ENCODE results near the gene LEAP2. TPM values are rescaled to one million over a fixed set of nuclear protein-coding genes. Genes with fewer than 3 reads are reported as not detected.

LEAP2 gene
- total and polyA plus RNA-seq, 2 donors (not counting 1 experiment from before 2014, with no cell fraction given): 2.2 to 5.4 TPM

GRCh38 chr5:132825834-132826391, 47.6 kb upstream of the LEAP2 start:
- Histone ChIP-seq H3K4me3 (ENCODE audit: control extremely low read depth in 1 of 5, extremely low read depth in 1 of 5, insufficient read depth in 1 of 5, low read depth in 2 of 5, low read length in 4 of 5) (peak overlapping the region in 3 of 5 experiments; percentile 11 to 51 (median 39)), H3K79me2 (ENCODE audit: control insufficient read depth, insufficient read depth, low read length) (no peaks in the 10 kb centered on the region), H3K9me3 (ENCODE audit: control extremely low read depth in 1 of 3, control insufficient read depth in 2 of 3, insufficient read depth in 1 of 3, low read length in 2 of 3) (peaks cover 0 to 4% (median 0%) of the 10 kb centered on the region in 3 donors), H2AFZ (ENCODE audit: insufficient read depth, low read depth, low read length, poor library complexity, severe bottlenecking) (peak overlapping the region; percentile 64), H3K27ac (ENCODE audit: low read length in 2 of 2) (no peak overlapping the region), H4K20me1 (ENCODE audit: control insufficient read depth, insufficient read depth, low read length, poor library complexity, severe bottlenecking) (no peaks in the 10 kb centered on the region), H3K36me3 (replicated peaks in 1 of 2; ENCODE audit: control extremely low read depth in 1 of 2, control insufficient read depth in 1 of 2, extremely low read depth in 1 of 2, insufficient read depth in 2 of 2, low read length in 1 of 2) (no peaks in the 10 kb centered on the region), H3K27me3 (replicated peaks in 1 of 4; ENCODE audit: control extremely low read depth in 1 of 4, control insufficient read depth in 3 of 4, insufficient read depth in 4 of 4, low read length in 3 of 4) (peaks cover 0 to 82% (median 46%) of the 10 kb centered on the region in 4 experiments), H3K4me1 (ENCODE audit: control insufficient read depth in 2 of 2, insufficient read depth in 2 of 2, low read length in 2 of 2) (peaks cover 29 to 42% of the 10 kb centered on the region in 2 donors), H3K4me2 (replicated peaks; ENCODE audit: low read depth, low read length, poor library complexity, severe bottlenecking) (peak overlapping the region; percentile 83), H3K9ac (ENCODE audit: low read length) (peak overlapping the region; percentile 47)
- CTCF ChIA-PET: interaction anchor here (1.2 to 1.9 kb wide), 3 partner anchors 30 to 325 kb away, joined by 3 to 5 read pairs (median 4); no protein-coding TSS in a partner anchor
- POLR2A ChIA-PET: no interaction called here
- TF ChIP-seq EZH2 (IDR thresholded peaks at IDR 0.05; ENCODE audit: borderline replicate concordance, insufficient read depth, low read depth, low read length, poor library complexity, severe bottlenecking): no peak
- TF ChIP-seq CTCF (IDR thresholded peaks at IDR 0.05): no peak
- DNase-seq (peak; percentile 49), ATAC-seq (ENCODE audit: low read depth) (peak; percentile 20)
- intact Hi-C loops (cut with micrococcal nuclease): no loop called here
- Mint-ChIP-seq H3K27me3 (peaks cover 33% of the 10 kb centered on the region), H3K4me3 (peak overlapping the region; percentile 54), H3K27ac (no peak overlapping the region), H3K9me3 (ENCODE audit: insufficient read depth) (no peaks in the 10 kb centered on the region), H3K4me1 (peaks cover 16% of the 10 kb centered on the region)
- WGBS (ENCODE audit: insufficient coverage): 13% methylated on average over 39 of the region's 43 CpGs

GRCh38 chr5:132826424-132827082, 46.9 kb upstream of the LEAP2 start:
- peak overlapping the region; percentile 54 for H3K4me3 Mint-ChIP-seq
- ChIA-PET POLR2A (no interaction called here), CTCF (interaction anchor here (1.3 to 5.4 kb wide), 3 partner anchors 31 to 326 kb away, joined by 3 to 75 read pairs (median 5); no protein-coding TSS in a partner anchor)
- no peaks in the 10 kb centered on the region for H3K36me3 ChIP-seq (replicated peaks in 1 of 2; ENCODE audit: control extremely low read depth in 1 of 2, control insufficient read depth in 1 of 2, extremely low read depth in 1 of 2, insufficient read depth in 2 of 2, low read length in 1 of 2)
- peaks cover 0 to 7% (median 0%) of the 10 kb centered on the region in 3 donors for H3K9me3 ChIP-seq (ENCODE audit: control extremely low read depth in 1 of 3, control insufficient read depth in 2 of 3, insufficient read depth in 1 of 3, low read length in 2 of 3)
- no peak overlapping the region for H3K9ac ChIP-seq (ENCODE audit: low read length)
- H3K4me3 ChIP-seq (ENCODE audit: control extremely low read depth in 1 of 5, extremely low read depth in 1 of 5, insufficient read depth in 1 of 5, low read depth in 2 of 5, low read length in 4 of 5): no peak overlapping the region
- H2AFZ ChIP-seq (ENCODE audit: insufficient read depth, low read depth, low read length, poor library complexity, severe bottlenecking): no peak overlapping the region
- no peaks in the 10 kb centered on the region for H3K9me3 Mint-ChIP-seq (ENCODE audit: insufficient read depth)
- no peaks in the 10 kb centered on the region for H4K20me1 ChIP-seq (ENCODE audit: control insufficient read depth, insufficient read depth, low read length, poor library complexity, severe bottlenecking)
- peaks cover 0 to 83% (median 49%) of the 10 kb centered on the region in 4 experiments for H3K27me3 ChIP-seq (replicated peaks in 1 of 4; ENCODE audit: control extremely low read depth in 1 of 4, control insufficient read depth in 3 of 4, insufficient read depth in 4 of 4, low read length in 3 of 4)
- intact Hi-C loops (cut with micrococcal nuclease): no loop called here
- no peak overlapping the region for H3K27ac ChIP-seq (ENCODE audit: low read length in 2 of 2)
- no peak overlapping the region for H3K27ac Mint-ChIP-seq
- H3K4me1 Mint-ChIP-seq: peaks cover 20% of the 10 kb centered on the region
- H3K79me2 ChIP-seq (ENCODE audit: control insufficient read depth, insufficient read depth, low read length): no peaks in the 10 kb centered on the region
- TF ChIP-seq EZH2 (IDR thresholded peaks at IDR 0.05; ENCODE audit: borderline replicate concordance, insufficient read depth, low read depth, low read length, poor library complexity, severe bottlenecking) (no peak), CTCF (IDR thresholded peaks at IDR 0.05) (no peak)
- DNase-seq (no peak), ATAC-seq (ENCODE audit: low read depth) (no peak)
- peaks cover 31 to 43% of the 10 kb centered on the region in 2 donors for H3K4me1 ChIP-seq (ENCODE audit: control insufficient read depth in 2 of 2, insufficient read depth in 2 of 2, low read length in 2 of 2)
- H3K27me3 Mint-ChIP-seq: peaks cover 33% of the 10 kb centered on the region
- 96% methylated on average over 4 of the region's 6 CpGs for WGBS (ENCODE audit: insufficient coverage)
- H3K4me2 ChIP-seq (replicated peaks; ENCODE audit: low read depth, low read length, poor library complexity, severe bottlenecking): no peak overlapping the region
